Activated T-helper 9 cell treated with anti-CD3 and anti-CD28 coated beads, Interleukin-2, amount 50 U/mL, for 16 hours (primary cell): Measurements from ENCODE around the gene HEPN1.
A peak's percentile ranks its signal among the peaks of the same experiment; 100 is the strongest.

Experiments
- DNase-seq: peaks from one replicate; pipeline ENCODE4 v3.0.0-alpha.2; 2020; ENCODE audit warnings: low read depth

The HEPN1 gene

DNA sequence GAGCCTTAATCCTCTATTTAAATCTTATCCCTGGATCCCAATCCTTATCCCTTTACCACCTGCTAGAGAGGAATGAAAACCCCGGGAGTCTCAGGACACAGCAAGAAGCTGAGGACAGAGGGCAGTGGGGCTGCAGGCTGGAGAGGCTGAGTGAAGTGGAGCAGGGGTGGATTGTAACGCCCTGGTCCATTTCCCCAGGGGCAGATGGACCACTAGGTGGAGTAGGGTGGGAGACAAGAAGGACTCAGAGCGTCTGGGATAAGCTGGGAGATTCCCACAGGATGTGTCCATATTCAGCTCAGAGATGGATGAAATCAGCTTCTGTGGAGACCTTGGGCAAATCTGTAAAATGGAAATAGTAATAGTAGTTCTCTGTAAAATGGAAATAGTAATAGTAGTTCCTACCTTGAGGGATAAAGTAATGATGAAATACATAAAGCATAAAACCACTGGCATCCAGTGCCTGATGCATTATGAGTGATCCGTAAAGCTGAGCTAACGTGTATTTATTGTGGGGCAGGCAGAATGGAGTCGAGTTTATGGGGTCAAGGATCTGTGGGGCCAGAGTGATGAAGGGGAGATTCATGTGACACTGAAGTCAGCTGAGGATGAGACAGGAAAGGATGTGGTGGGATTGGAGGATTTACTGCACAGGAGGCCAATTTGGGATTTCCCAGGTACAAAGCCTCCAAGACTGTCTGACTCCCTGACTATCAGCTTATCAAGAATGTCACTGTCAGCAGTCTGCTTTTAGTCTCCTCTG, 19.5 kb upstream of the HEPN1 start:
- no peak for DNase-seq

- no peak for DNase-seq
Observed at GRCh38 chr11:124900464-124900863, 18.6 kb upstream of the HEPN1 start.

DNA sequence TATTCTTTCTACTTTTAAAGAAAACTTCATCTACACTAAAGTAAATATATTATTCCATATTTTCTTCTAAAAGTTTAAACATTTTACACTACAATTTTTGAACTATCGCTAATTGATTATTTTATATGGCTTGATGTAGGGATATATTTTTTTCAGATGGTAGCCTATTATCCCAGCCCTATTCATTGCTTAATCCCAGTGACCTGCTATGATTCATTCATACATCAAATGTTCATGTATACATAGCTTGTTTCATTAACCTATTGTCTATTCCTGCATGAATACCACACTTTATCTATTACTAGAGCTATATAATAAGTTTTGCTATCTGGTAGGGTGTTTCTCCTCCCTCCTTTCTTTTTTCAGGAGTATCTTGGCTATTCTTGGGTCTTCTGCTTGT, 16.4 kb upstream of the HEPN1 start:
- DNase-seq, result no peak

DNA sequence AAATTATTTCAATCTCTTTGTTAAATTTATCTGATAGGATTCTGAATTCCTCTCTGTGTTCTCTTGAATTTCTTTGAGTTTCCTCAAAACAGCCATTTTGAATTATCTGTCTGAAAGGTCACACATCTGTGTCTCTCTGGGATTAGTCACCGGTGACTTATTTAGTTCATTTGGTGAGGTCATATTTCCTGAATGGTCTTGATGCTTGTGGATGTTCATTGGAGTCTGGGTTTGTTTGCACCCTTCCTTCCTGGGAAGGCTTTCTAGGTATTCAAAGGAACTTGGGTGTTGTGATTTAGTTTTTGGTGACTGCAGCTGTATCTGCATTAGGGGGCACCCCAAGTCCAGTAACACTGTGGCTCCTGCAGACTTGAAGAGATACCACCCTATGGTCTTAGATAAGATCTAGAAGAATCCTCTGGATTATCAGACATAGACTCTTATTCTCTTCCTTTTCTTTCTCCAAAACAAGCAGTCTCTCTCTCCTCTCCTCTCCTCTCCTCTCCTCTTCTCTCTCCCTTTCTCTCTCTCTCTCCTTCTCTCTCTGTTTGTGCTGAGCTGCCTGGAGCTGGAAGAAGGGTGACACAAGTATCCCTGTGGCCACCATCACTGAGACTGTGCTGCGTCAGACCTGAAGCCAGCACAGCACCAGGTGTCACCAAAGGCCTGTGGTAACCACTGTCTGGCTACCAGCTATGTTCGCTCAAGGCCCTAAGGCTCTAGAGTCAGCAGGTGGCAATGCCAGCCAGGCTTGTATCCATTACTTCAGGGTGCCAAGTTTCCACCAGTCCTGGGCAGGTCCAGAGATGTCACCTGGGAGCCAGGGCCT, 3.3 kb upstream of the HEPN1 start:
- no peak for DNase-seq

- DNase-seq, result no peak
Observed at GRCh38 chr11:124916370-124916710, 2.7 kb upstream of the HEPN1 start.

DNA sequence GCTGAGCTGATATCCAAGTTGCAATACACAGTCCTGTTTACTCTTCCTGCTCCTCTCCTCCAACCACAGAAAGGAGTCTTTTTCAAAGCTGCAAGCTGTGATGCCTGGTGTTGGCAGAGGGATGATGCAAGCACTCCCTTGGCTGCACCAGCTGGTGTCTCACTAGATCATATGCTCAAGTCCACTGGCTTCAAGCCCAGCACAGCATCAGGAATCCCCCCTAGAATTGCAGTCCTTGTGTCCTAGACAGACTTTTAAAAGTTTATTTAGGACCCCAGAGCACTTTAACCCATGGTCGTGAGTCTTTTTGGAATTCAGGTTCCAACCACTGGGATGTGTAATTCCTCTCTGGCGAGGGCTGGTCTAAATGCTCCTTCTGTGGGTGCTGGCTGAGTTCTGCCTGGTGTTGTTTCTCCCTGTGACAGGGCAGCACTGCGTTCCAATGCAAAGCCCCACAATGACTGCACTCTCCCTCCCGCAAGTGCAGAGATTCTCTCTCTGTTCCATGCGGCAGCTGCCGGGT, 1.9 kb upstream of the HEPN1 start:
- no peak for DNase-seq

- no peak for DNase-seq
Observed at GRCh38 chr11:124919898-124920297, 848 bp downstream of the HEPN1 start.

GRCh38 chr11:124920356-124920755, 1.3 kb downstream of the HEPN1 start:
- no peak for DNase-seq

DNA sequence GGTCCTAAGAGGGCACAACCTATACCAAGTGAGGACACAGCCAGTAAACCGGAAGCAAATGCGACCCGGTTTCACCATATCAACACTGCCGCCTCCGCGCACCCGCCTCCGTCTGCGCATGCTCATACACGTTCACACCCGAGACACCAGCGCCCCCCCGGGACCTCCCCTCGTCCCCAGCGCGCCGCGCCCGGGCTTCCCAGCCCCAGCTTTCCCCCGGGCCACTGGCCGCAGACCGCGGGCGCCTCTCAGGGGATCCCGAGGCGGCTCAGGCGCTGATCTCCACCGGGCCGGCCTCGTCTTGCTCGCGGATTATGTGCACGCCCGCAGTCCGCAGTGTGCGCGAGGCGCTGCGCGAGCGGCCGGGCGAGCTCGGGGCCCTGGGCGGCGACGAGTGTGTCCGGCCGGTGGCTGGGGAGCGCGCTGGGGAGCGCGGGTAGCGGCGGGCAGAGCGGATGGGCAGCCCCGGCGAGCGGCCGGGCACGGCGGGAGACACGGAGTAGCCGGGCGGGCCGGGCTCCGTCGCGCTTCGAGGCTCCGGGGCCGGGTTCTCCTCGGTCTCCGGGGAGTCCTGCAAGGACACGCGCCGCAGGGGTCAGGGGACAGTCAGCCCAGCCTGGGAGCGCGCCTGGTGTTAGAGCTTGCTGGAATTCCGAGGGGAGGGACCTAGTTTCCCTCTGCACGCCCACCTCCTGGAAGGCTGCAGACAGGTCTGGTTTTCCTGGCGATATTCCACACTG, 2.0 kb downstream of the HEPN1 start:
- DNase-seq, result peak; percentile 61

DNA sequence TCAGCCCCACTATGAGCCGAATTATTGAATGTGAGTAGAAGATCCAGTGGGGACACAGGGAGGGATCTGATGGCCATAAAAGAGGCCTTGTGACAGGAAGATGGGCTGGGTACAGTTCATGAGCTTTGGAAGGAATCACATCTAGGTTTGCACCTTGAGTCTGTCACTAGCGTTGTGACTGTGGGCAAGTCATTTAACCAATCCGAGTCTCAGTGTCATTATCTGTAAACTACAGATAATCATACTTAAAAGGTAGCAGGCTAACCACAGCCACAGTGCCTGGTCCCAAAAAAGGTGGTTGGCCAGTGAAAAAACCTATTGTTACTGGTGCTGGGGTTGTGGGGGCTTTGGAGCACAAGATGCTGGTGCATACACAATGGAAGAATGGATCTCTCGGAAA, 3.8 kb downstream of the HEPN1 start:
- no peak for DNase-seq

DNA sequence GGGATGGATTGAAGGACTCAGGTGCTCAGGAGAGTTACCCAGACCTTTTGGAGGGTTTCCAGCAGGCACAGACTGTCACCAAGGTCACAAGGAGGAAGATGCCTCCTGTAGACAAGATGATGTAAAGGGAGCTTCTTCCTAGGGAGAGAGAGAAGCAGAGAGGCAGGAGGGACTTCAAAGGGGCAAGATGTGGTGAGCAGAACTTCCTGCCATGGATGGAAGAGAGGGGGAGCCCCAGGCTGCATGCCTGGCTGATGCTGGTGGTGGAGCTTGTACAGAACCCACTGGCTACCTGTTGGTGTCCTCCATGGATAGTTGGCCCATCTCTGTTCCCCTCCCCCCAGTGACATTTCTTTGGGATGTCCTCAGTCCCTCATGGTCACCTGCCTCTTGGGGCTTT, 4.2 kb downstream of the HEPN1 start:
- no peak for DNase-seq

DNA sequence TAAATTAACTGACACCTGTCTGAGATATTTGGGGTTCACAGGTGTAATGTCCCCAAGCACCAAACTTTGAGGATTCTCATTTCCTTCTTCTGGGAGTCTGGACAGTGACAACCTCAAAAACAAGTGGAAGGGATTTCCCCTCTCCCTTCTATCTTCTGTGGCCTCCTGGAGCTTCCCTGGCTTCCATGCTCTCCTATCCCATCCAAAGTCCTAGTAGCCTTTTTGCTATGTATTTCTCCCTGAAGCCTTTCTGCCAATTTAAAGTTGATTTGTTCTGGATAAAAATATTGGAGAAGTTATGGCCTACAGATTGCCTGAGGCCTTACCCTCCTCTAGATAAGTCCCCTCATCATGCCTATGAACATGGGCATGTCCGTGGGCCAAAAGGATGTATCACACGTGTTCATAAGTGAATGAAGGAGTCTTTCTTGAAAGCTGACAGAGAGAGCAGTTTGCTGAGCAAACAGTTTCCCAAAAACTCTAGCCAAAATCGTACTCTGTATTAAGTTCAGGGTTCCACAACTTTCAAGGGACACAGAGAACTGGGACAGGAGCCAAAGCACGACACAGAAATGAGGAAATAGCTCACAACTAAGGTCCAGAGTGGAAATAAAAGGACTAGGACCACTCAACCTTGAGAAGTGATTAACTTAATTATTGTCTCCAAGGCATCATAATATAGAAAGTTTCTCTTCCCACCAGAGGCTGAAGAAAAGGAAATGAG, 10.1 kb downstream of the HEPN1 start:
- DNase-seq, result no peak

GRCh38 chr11:124930799-124931198, 11.7 kb downstream of the HEPN1 start:
- DNase-seq, result no peak

- DNase-seq, result no peak
Observed at GRCh38 chr11:124934862-124935547, 16.0 kb downstream of the HEPN1 start.

GRCh38 chr11:124935548-124936514, 16.8 kb downstream of the HEPN1 start, which contains the start of gene HEPACAM:
TSS of gene HEPACAM (minus strand) at chr11:124936047. CDS start at chr11:124936006, 41 bp downstream.
- no peak for DNase-seq

GRCh38 chr11:124937336-124937935, 18.4 kb downstream of the HEPN1 start:
- no peak for DNase-seq

DNA sequence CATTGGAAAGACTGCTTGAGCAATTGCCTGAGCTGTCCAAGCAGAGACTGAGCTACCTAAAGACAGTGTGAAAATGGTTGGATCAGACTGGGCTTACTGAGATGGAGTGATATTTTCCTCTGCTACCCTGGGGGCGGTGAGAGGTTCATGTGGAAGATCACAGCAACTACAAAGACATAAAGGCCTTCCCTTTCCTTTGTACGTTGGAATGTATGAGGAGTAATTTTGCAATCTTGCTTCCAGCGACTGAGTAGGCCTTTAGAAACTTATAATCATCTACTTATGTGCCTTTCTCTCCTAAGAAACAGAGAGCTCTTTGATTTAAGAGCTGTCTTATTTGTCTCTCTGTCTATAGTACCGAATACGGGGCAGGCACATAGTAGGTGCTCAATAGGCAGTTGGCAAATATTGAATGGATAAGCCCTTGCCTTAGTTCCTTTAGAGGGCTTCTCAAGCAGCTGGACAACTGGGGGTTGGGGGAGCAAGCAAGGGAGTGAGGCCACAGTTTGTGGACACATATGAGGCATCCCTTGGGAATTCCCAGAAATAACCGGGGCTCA, 19.2 kb downstream of the HEPN1 start:
- no peak for DNase-seq

DNA sequence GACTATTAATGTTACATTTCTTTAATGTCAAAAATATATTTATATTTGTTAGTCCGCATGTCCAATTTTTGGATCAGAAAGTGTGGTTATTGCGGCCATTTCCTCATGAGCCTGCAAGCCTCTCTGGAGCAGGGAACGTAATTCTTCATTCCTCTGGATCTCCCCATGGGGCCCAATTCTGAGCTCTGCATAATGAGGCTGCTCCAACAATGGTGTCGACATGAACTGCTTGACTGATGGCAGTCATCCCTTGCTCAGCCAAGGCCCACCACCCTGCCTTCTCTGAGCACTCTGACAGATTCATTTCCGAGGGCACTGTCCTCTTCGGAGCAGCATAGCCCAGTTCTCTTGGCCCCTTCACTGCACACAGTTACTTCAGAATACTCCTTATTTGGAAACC, 19.9 kb downstream of the HEPN1 start:
- no peak for DNase-seq

DNA sequence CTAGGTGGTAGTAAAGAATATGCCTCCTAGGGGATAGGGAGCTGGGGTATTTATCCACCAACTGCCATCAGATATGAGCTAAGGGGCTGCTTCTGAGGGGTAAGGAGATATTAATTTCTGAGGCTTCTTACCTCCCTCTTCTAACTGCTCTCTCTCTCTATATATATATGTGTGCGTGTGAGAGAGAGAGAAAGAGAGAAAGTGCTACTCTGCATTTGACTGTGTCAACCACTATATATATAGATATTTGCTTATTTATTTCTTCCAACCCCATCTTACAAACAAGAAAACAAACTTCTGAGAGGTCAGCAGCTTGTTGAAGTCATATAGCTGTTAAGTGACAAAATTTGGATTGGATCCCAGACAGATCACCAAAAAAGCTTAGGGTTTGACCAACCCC, 22.7 kb downstream of the HEPN1 start:
- DNase-seq, result no peak
